Tibial nerve (tissue), 4 donors: ENCODE data around the gene NF2.

Experiments used
- EP300 ChIP-seq, 2 donors: sonication (generic); formaldehyde crosslinking; IDR thresholded peaks; one replicate each; pipeline ENCODE4 v1.6.1; 2017; ENCODE audit warnings: antibody characterized with exemption in 2 of 2, mild to moderate bottlenecking in 1 of 2
- POLR2A ChIP-seq, 2 donors: fragments of 450-650 bp; IDR thresholded peaks; one replicate each; pipeline ENCODE4 v1.6.1; 2017; ENCODE audit warnings: antibody characterized with exemption in 2 of 2, mild to moderate bottlenecking in 2 of 2, moderate library complexity in 2 of 2
- TF ChIP-seq, protein P1 (sequence below), 5 experiments: fragments of 200-600 bp in 3 of 5; fragments of 450-650 bp in 2 of 5; sonication (generic) in 3 of 5; IDR thresholded peaks; one replicate each; pipeline ENCODE4 v1.5.1; 2016 to 2019; ENCODE audit warnings: antibody characterized with exemption in 5 of 5, mild to moderate bottlenecking in 3 of 5, moderate library complexity in 2 of 5

DNA sequence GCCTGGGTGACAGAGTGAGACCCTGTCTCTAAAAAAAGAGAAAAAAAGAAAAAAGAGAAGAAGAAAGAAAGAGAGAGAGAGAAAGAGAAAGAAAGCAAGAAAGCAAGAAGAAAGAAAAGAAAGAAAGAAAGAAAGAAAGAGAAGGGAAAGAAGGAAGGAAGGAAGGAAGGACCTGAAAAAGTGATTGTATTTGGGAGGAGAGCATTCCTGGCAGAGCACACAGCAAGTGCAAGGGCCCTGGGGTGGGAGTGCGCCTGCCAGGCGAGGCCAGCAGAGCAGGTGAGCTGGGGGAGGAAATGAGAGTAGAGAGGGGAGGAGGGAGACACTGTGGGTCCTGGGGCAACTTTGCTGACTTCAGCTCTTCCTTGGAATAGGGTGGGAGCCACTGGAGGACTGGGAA is 108.7 kb downstream of the NF2 start:
- TF ChIP-seq, protein P1, sequence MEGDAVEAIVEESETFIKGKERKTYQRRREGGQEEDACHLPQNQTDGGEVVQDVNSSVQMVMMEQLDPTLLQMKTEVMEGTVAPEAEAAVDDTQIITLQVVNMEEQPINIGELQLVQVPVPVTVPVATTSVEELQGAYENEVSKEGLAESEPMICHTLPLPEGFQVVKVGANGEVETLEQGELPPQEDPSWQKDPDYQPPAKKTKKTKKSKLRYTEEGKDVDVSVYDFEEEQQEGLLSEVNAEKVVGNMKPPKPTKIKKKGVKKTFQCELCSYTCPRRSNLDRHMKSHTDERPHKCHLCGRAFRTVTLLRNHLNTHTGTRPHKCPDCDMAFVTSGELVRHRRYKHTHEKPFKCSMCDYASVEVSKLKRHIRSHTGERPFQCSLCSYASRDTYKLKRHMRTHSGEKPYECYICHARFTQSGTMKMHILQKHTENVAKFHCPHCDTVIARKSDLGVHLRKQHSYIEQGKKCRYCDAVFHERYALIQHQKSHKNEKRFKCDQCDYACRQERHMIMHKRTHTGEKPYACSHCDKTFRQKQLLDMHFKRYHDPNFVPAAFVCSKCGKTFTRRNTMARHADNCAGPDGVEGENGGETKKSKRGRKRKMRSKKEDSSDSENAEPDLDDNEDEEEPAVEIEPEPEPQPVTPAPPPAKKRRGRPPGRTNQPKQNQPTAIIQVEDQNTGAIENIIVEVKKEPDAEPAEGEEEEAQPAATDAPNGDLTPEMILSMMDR (IDR thresholded peaks at IDR 0.05) = no peak
- TF ChIP-seq POLR2A (IDR thresholded peaks at IDR 0.05) (no peak), EP300 (IDR thresholded peaks at IDR 0.05) (no peak)
